Nucleus accumbens (tissue), 56 donors: ENCODE measurements around the gene PPARD.
"Not testable (repeated sequence)": the region's sequence is repeated elsewhere in the genome, so short reads cannot be mapped to it uniquely, and the experiment has no call there.

ENCODE experiments used
- DNase-seq, 56 donors: peaks; one replicate each; lab custom pipeline; 2025; lab: John Stamatoyannopoulos, UW

Gene PPARD

DNA sequence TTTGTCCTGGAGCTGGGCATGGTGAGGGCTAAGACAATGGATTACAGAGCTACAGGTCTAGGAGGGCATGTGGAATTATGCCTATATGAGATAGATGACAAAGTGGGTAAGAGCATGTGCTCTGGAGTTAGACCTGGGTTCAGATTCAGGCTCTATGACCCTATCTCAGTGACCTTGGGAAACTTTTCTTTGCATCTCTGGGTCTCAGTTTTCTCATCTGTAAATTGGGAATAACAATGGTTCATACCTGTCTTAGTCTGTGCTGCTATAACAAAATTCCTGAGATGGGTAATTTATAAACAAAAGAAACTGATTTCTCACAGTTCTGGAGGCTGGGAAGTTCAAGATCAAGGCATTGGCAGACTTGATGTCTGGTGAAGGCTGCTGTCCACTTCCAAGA, 30.3 kb downstream of the PPARD start:
- DNase-seq: no peak

DNA sequence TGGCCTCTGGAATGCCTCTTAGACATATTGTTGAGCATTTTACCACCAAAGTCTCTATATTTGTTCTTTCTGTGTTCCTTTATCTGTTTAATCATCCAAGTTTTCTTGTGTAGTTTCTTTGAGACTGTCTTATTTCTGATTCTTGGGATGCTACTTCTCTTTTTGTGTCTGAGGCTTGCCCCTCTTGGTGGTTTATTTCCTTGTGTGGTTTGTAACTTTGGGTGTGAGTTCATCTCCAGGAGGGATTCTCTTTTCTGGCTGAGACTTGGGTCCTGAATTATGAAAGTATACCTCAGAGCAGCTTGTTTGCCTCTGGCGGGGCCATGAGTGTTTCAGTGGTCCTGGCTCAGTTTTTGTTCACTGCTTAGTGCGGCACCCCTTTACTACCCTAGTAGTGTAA, 33.9 kb downstream of the PPARD start:
- no peak for DNase-seq

DNA sequence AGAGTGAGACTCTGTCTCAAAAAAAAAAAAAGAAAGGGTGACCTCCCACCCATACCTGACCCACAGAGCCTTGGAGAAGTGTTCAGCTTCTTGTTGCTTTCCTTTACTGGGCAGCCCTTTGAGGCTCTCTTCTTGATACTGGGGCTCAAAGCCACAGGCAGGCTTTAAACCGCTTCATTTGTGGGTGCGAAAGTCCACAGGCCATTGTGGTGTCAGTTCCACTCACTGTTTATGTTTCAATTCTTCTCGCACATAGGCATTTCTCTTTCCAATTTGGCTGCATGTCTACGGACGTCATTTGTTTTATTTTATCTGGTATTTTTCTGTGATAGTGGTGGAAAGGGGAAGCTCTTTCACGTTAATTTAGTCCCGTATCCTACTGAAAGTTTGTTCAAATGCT, 34.6 kb downstream of the PPARD start:
- DNase-seq: no peak

DNA sequence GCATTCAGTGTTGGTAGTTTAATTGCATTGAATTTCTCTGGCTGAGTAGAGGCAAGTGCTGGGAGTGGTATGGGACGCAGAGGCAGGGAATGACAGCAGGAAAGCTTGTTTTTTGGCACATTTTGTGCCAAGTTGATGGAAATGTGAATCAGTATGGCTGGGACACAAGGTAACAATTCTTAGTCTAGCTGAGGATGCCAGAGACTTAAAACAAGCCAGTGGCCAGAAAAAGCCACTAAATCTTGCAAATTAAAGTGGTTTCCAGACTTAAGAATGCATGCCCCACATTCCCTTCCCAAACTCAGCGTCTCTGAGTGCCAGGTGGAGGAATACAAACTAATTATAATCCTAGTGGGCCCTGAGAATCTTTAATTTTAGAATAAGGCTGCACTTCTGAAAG, 35.9 kb downstream of the PPARD start:
- no peak for DNase-seq

DNA sequence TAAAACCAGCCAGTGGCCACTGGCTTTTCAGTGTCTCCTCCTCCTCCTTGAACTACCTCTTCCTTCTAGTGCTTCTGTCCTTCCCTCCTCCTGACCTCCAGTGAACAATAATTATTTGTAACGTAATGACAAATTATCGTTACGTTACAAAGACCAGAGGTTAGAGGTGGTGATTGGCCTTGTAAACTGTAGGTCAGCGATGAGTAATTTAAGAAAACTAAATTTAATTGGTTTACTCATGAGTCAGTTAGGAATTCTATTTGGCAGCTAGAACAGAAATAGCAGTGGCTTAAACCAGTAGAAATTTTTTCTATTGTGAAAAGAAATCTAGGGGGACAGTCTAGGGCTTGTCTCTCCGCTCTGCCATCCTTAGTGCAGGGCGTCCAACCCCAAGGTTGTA, 38.8 kb downstream of the PPARD start:
- no peak for DNase-seq

DNA sequence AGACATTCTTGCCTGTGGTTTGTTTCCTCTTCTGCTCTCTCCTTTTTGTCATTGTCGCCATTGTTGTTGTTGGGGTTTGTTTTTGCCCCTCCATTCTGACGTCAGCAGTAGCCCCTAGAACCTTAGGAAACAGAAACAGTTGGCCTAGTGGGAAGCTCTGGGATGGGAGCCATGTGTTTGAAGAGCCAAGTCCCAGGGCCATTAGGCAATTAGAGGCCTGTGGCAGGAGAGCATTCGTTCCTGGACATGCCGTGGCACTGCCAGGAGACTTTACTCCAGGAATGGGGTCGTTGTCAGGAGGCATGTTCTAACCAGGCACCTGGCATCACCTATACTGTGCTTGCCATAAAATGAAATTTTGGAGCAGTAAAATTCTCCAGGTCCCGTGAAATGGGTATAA, 39.7 kb downstream of the PPARD start:
- DNase-seq: peak in 15 of 56 donors; percentile 5 to 60 (median 34)

DNA sequence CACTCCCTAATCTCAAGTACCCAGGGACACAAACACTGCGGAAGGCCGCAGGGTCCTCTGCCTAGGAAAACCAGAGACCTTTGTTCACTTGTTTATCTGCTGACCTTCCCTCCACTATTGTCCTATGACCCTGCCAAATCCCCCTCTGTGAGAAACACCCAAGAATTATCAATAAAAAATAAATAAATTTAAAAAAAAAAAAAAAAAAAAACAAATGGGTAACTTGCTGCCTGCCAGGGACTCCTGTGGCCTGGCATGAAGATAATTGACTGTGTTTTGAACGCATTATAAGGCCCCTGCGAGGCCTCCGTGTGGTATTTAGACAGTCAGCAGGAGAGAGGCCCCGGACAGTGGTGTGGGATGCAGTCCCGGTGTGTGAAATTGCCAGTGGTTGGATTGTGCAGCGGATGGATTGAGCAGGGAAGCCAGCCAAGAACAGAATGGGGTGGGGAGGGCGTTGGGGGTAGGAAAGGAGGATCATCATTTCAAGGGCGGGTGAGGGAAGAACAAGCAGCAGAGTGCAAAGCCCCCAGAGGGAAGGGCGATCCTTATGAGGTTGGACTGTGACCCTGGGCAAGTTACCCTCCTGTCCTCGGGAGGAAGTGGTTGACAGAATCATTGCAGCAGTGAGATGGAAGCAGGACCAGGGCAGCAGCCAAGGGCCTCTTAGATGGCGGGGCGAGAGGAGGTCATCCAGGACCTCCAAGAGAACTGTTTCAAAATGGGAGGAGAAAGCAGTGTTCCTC, 43.3 kb downstream of the PPARD start:
- DNase-seq: peak in 1 of 56 donors; percentile 9

DNA sequence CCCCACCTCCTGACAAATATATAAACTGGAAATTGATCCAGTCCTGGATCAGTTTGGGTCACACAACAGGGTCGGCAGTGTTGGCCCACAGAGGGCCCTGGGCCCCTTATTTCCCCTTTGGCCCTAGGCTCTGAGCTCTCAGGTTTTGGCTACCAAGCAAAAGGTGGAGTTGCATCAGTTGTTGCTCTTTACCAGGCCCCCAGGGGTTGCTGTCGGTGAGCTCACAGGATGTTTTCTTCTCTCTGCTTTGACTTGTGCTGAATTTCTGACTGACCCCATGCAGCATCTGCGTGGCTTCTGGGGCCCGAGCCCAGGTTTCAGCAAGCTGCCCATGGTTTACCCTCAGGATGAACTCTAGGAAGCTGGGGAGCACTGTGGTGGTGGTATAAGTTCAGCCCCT, 44.6 kb downstream of the PPARD start:
- DNase-seq: no peak

DNA sequence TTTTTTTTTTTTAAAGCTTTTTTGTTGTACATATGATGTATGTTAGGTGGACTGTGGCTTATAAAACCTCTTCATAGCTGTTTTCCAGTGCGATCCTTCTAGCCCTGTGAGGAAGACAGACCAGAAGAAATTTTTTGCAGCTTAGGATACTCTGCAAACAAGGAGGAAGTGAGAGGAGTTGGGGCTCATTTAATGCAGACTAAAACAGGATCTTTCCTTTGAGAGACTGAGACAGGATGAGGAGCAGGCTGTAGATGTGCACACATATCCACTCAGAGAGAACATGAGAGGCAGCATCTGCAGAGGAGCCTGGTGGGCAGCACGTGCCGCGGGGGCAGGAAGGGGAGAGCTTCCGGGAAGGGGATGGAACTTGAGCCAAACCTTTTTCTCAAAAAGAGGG, 45.7 kb downstream of the PPARD start:
- no peak for DNase-seq

DNA sequence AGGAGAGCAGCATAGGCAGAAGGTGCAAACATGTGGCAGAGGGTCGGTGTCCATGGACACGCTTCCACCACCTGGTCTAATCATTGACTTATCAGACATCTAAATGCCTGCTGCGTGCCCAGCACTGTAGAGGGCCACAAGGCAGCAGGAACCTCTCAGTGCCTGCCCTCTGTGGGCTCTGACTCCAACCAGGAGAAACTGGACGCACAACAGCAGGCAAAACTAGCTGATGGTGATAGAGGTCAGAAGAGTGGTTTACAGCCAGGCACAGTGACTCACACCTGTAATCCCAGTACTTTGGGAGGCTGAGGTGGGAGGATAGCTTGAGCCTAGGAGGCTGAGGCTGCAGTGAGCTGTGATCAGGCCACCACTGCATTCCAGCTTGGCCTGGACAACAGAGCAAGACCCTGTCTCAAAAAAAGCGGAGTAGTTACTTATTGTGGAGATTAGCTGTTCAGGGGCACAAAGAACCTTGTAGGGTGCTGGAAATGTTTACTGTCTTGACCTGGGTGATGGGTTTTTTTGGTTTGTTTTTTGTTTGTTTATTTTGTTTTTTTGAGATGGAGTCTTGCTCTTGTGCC, 46.5 kb downstream of the PPARD start:
- DNase-seq: no peak

DNA sequence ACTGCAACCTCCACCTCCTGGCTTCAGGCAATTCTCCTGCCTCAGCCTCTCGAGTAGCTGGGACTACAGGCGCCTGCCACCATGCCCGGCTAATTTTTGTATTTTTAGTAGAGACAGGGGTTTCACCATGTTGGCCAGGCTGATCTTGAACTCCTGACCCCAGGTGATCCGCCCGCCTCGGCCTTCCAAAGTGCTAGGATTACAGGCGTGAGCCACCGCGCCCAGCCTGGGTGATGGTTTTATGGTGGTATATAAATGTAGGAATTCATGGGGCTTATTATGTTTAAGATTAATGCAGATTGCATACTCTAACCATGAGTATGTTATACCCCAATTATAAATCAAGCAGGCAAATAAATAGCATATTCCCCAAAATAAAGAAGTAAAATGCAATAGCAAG, 47.0 kb downstream of the PPARD start:
- not testable (repeated sequence) for DNase-seq

DNA sequence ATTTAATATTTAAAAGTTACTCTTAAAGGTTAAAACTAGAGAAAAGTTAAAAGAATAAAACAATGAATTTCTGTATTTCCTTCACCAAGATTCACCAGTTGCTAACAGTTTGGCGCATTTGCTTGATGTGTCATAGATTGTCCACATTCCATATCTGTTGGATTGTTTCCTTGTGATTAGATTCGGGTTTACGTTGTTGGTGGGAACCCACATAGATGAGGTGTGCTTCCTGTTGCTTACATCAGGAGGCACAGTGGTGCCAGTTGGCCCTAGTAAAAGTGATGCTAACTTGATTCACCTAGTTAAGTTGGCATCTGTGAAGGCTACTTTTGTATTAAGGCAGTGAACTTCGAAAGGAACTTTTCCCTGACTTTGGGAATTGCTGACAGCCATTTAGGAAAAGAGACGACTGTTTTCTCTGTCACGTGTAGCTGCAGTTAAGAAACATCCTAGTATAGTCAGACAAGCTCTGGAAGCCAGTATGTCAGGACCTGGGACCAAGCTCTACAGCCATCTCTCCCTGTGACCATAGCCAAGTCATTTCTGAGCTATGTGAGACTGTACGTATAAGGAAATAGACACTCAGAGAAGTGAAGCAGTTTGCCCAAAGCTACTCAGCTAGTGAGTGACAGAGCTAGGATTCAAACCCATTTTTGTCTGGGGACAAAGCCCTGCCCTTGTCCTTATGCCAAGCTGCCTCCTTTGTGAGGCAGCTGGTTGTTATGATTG, 49.0 kb downstream of the PPARD start:
- no peak for DNase-seq

DNA sequence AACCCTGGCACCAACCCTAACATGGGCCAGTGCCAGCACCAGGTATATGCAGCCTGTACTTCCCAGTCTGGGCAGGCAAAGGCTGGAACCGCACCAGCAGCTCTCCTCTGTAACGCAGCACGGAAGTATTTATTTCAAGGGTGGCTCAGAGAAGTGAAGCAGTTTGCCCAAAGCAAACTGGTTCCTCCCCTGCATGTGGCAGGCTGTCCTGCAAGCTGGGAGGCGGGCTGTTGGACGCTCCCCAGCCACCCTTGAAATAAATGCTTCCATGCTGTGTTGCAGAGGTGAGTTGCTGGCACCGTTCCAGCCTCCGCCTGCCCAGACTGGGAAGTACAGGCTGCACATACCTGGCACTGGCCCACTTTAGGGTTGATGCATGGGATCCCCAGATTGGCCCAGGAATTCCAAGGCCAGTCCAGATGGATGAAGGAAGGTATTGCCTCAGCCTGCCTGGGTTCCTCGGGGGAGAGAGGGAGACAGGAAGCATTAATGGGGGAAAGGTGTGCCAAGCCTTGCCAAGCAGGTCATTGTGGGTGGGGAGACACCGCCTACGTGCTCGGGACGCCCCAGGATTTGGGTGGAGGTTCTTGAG, 49.8 kb downstream of the PPARD start:
- DNase-seq: no peak

DNA sequence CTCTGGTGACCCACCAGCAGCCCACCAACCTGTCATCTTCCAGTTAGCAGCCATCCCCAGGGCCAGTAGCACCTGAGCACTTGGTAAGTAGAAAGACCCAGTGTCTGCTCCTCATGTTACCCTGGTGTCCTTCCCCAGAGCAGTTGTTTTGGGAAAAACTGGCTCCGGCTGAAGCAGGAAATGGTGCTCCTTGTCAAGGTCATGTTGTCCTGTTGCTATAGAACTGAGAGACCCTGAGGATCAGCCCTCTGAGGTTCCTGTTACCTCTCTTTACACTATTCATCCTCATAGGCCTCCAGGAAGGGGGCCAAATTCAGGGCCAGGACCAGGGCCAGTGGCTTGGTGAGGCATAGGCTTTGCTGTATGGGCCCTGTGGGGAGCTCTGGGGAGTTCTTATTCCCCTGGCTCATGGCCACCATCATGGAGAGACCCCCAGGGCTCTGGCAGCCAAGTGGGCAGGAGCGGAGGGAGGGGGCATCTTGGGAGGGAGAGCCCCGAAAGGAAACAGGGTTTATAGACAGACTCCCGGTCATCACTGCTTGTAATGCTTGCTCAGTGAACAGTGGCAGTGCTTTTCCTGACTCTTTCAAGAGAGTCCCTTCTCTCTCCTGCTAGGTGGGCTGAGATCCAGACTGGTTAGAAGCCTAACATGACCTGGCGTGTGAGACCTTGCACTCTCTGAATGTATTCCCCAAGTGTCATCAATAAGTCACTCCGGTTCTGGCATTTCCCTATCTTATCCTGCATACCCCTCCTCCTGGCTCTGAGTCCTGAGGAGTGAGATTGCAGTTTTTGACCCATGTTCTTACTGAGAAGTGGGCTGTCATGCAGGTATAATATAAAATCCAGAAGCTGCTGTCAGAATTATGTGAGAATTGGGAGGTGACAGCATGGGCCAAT, 50.7 kb downstream of the PPARD start:
- DNase-seq: no peak

DNA sequence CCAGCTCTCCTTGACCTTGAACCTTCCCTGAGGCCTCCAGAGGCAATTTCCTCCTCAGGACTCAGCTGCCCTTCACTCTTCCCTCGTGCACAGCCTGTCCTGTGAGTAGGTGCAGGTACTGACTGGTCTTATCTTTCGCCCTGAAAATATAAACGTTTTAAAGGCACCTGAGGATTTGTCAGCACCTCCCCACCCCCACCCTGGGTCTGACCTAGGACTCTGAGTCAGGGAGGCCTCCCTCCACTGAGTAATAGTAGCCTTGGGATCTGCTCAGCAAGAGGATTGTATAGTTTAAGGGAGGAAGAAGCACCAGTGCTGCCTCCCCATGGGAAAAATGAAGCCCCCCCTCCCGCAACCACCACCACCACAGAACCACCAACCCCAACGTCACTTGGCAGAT, 54.6 kb downstream of the PPARD start:
- DNase-seq: no peak

DNA sequence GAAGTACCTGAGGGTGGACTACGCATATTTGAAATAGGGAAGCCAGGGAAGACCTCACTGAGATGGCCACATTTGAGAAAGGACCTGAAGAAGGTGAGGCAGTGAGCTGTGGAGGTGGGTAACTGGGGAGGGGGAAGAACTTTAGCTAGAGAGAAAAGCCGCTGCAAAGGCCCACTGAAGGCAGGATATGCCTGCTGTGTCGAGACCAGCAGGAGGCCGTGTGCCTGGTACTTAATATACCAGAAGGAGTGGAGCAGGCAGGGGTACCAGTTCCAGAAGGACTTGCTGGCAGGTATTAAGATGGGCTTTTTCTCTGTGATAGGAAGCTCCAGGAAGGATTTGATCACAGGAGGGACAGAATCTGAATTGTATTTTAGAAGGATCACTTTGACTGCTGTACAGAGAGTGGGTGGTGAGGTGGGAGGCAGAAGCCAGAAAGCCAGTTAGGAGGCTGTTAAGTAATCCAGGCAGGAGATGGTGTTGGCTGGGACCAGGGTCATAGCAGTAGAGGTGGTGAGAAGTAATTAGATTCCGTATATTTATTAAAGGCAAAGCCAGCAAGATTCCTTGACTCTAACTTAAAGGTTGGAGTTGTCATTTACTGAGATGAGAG, 55.6 kb downstream of the PPARD start:
- no peak for DNase-seq

DNA sequence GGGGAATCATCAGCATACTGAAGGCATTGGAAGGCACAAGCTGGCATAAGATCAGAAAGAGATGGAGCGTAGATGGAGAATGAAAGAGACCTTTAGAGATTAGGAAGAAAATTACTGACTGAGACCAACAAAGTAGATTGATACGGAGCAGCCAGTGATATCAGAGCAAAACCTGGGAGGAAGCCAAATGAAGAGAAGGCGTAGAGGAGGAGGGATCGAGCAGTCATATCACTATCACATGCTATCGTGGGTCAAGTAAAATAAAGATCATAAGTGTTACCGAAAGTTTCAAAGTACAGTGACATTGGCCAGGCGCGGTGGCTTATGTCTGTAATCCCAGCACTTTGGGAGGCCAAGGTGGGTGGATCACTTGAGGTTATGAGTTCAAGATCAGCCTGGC, 56.2 kb downstream of the PPARD start:
- DNase-seq: no peak

DNA sequence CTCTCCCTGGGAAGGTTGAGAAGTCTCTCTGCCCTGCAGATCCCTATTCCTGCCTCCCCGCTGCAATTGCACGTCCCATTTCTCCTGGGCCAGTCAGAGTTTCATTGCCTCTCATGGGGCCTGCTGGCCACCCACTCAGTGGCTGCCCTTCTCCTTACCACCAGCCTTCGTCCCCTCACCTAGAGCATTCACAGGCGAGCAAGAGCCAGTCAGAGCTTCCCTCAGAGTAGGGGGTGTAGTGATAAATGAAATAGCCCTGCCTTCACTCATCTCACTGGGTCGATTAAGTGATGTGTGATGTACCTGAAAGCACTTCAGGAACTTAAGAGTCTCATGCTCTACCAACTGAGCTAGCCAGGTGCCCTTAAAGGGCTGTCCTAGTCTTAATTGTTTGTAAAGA, 57.8 kb downstream of the PPARD start:
- DNase-seq: no peak

DNA sequence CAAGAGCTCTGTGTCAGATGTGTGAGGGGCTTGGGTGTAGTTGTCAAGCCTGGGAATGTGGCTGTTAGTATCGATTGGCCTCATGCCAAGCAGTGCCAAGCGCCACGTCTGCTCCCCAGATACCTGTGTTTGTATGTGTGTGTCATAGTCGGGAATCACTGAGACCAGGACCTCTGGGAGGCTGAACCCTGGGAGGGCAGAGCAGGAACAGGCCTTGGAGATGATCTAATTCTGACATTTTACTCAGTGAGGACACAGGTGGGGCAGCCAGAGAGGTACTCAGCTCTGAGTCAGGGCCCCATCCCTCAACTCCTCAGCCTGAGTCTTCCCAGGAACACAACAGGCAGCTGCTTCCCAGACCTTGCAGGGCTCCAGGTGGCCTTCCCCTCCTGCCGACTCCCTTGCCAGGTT, 58.5 kb downstream of the PPARD start:
- no peak for DNase-seq

DNA sequence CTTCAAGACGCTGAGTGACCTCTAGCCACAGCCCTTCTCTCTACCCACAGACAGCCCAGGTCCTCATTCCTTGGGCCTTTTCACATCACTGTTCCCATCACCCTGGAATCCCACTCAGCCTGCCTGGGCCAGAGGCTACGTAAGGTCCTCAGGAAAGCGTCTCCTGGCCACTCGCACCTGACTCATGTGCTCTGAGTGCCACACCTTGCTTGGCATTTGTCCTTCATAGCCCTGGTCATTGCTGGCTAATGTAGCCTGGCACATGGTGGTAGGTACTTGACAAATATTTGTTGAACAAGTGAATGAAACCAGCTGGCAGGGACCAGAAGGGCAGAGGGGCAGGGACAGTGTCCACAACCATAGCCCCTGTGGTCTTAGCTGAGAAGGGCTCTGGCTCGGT, 59.2 kb downstream of the PPARD start:
- DNase-seq: no peak
